Fibroblast of skin of left quadriceps (primary cell): ENCODE data around the gene PRKG1.
"Not testable (repeated sequence)": the region's sequence is repeated elsewhere in the genome, so short reads cannot be mapped to it uniquely, and the experiment has no call there.

Experiments
- DNase-seq, 2 experiments: peaks; one replicate each; pipeline ENCODE4 v3.0.0-alpha.2; 2013; ENCODE audit warnings: low read depth in 2 of 2

Gene PRKG1

GRCh38 chr10:51170518-51171245 lies 96.4 kb downstream of the PRKG1 start:
- DNase-seq: no peak

GRCh38 chr10:51171946-51172345 lies 97.7 kb downstream of the PRKG1 start:
- no peak for DNase-seq

- peak; percentile 64 to 74 for DNase-seq
Observed at GRCh38 chr10:51176976-51177695, 102.8 kb downstream of the PRKG1 start.

- DNase-seq: no peak
Observed at GRCh38 chr10:51178634-51179033, 104.3 kb downstream of the PRKG1 start.

GRCh38 chr10:51180141-51180540 lies 105.9 kb downstream of the PRKG1 start:
- DNase-seq: no peak

GRCh38 chr10:51183783-51184182 lies 109.5 kb downstream of the PRKG1 start:
- DNase-seq: no peak

GRCh38 chr10:51186361-51186760 lies 112.1 kb downstream of the PRKG1 start:
- no peak for DNase-seq

GRCh38 chr10:51188008-51188407 lies 113.7 kb downstream of the PRKG1 start:
- no peak for DNase-seq

- no peak for DNase-seq
Observed at GRCh38 chr10:51188866-51189265, 114.6 kb downstream of the PRKG1 start.

GRCh38 chr10:51196508-51197175 lies 122.4 kb downstream of the PRKG1 start:
- no peak for DNase-seq

GRCh38 chr10:51198170-51198569 lies 123.9 kb downstream of the PRKG1 start:
- no peak for DNase-seq

GRCh38 chr10:51201947-51202346 lies 127.7 kb downstream of the PRKG1 start:
- DNase-seq: no peak

GRCh38 chr10:51203359-51203758 lies 129.1 kb downstream of the PRKG1 start:
- no peak for DNase-seq

GRCh38 chr10:51204066-51204465 lies 129.8 kb downstream of the PRKG1 start:
- DNase-seq: no peak

- no peak for DNase-seq
Observed at GRCh38 chr10:51204701-51205100, 130.4 kb downstream of the PRKG1 start.

- DNase-seq: no peak
Observed at GRCh38 chr10:51206500-51206899, 132.2 kb downstream of the PRKG1 start.

GRCh38 chr10:51212937-51213336 lies 138.7 kb downstream of the PRKG1 start:
- DNase-seq: not testable (repeated sequence)

- DNase-seq: no peak
Observed at GRCh38 chr10:51214207-51215196, 140.2 kb downstream of the PRKG1 start.

GRCh38 chr10:51215951-51216834 lies 141.9 kb downstream of the PRKG1 start:
- no peak for DNase-seq

- DNase-seq: no peak
Observed at GRCh38 chr10:51217505-51217904, 143.2 kb downstream of the PRKG1 start.
